Measurements from ENCODE around the gene SH3GL1.

DNA sequence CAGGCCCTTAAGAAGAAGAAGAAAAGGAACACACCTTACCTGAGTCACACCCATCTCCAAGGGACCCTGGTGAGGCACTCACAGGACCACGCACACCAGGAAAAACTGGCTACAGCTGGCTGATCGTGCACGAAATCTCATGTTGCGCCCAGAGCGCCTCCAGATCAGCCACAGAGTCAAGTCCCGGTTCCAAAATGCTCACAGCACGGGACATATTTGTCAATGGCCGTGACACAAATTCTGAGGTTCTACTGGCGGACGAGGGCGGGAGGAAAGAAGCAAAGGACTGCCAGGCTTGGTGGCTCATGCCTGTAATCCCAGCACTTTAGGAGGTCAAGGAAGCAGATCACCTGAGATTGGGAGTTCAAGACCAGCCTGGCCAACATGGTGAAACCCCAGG is 21.5 kb downstream of the SH3GL1 start:
- no peak for TF ChIP-seq YY1 (IDR thresholded peaks at IDR 0.05; ENCODE audit: insufficient read depth, insufficient read length)
- no peak for TF ChIP-seq SUZ12 (IDR thresholded peaks at IDR 0.05; ENCODE audit: extremely low read depth, insufficient read depth, insufficient read length)
